Measurements from ENCODE around the gene IQGAP2.

IQGAP2 gene

GRCh38 chr5:76663573-76663972 lies 260.5 kb downstream of the IQGAP2 start:
- H3K4me3 ChIP-seq (ENCODE audit: low read length in 2 of 2): no peak overlapping the region
- no peak overlapping the region for H4K8ac ChIP-seq (ENCODE audit: low read depth, low read length)
- H3K27me3 ChIP-seq (ENCODE audit: control insufficient read depth in 3 of 3, insufficient read depth in 3 of 3, low read depth in 1 of 3, low read length in 3 of 3): no peaks in the 10 kb centered on the region
- no peaks in the 10 kb centered on the region for H3K9me3 ChIP-seq (replicated peaks in 1 of 2; ENCODE audit: control insufficient read depth in 2 of 2, insufficient read depth in 1 of 2, low read depth in 1 of 2, low read length in 2 of 2)
- H2BK15ac ChIP-seq (ENCODE audit: low read length): no peak overlapping the region
- H3K36me3 ChIP-seq (replicated peaks in 1 of 2; ENCODE audit: control insufficient read depth in 2 of 2, insufficient read depth in 2 of 2, low read length in 2 of 2): peaks cover 1 to 61% of the 10 kb centered on the region in 2 donors
- WGBS, 2 donors (ENCODE audit: extremely low coverage in 2 of 2, insufficient read length in 2 of 2, insufficient replicate concordance in 1 of 2): no CpG with 5 or more reads among the region's 3 CpGs
- H2AK5ac ChIP-seq (ENCODE audit: low read depth, low read length): no peak overlapping the region
- H2BK120ac ChIP-seq (ENCODE audit: low read depth, low read length): no peak overlapping the region
- H3K4me1 ChIP-seq (ENCODE audit: control insufficient read depth in 2 of 2, insufficient read depth in 1 of 2, low read depth in 1 of 2, low read length in 2 of 2): no peaks in the 10 kb centered on the region
- H2BK5ac ChIP-seq (ENCODE audit: low read length): no peak overlapping the region
- H3K14ac ChIP-seq (ENCODE audit: low read length): no peak overlapping the region
- H3K79me1 ChIP-seq (ENCODE audit: low read depth, low read length): no peaks in the 10 kb centered on the region
- no peak overlapping the region for H2AFZ ChIP-seq (ENCODE audit: low read length)
- no peak for DNase-seq (ENCODE audit: low spot score)
- H3K4me2 ChIP-seq (ENCODE audit: insufficient read depth, low read length, poor library complexity, severe bottlenecking): no peak overlapping the region
- H3K27ac ChIP-seq (replicated peaks; ENCODE audit: low read length): no peak overlapping the region
- no peak overlapping the region for H3K23ac ChIP-seq (ENCODE audit: low read depth, low read length, poor library complexity)
- no peak overlapping the region for H3K18ac ChIP-seq (ENCODE audit: low read length)
- H4K91ac ChIP-seq (ENCODE audit: low read depth, low read length, poor library complexity): no peak overlapping the region
- H2BK12ac ChIP-seq (ENCODE audit: low read length): no peak overlapping the region
- H3K9ac ChIP-seq (ENCODE audit: low read depth, low read length, poor library complexity): no peak overlapping the region
- H3K4ac ChIP-seq (ENCODE audit: low read length): no peak overlapping the region

- Histone ChIP-seq H3K9me3 (replicated peaks in 1 of 2; ENCODE audit: control insufficient read depth in 2 of 2, insufficient read depth in 1 of 2, low read depth in 1 of 2, low read length in 2 of 2) (no peaks in the 10 kb centered on the region), H3K79me1 (ENCODE audit: low read depth, low read length) (no peaks in the 10 kb centered on the region), H3K4me1 (ENCODE audit: control insufficient read depth in 2 of 2, insufficient read depth in 1 of 2, low read depth in 1 of 2, low read length in 2 of 2) (no peaks in the 10 kb centered on the region), H2AFZ (ENCODE audit: low read length) (no peak overlapping the region), H3K27ac (replicated peaks; ENCODE audit: low read length) (no peak overlapping the region), H3K4me3 (ENCODE audit: low read length in 2 of 2) (no peak overlapping the region), H3K18ac (ENCODE audit: low read length) (no peak overlapping the region), H3K14ac (ENCODE audit: low read length) (no peak overlapping the region), H2BK12ac (ENCODE audit: low read length) (no peak overlapping the region), H3K36me3 (replicated peaks in 1 of 2; ENCODE audit: control insufficient read depth in 2 of 2, insufficient read depth in 2 of 2, low read length in 2 of 2) (peaks cover 1 to 58% of the 10 kb centered on the region in 2 donors), H3K27me3 (ENCODE audit: control insufficient read depth in 3 of 3, insufficient read depth in 3 of 3, low read depth in 1 of 3, low read length in 3 of 3) (no peaks in the 10 kb centered on the region), H2BK5ac (ENCODE audit: low read length) (no peak overlapping the region), H4K8ac (ENCODE audit: low read depth, low read length) (no peak overlapping the region), H2BK120ac (ENCODE audit: low read depth, low read length) (no peak overlapping the region), H3K4me2 (ENCODE audit: insufficient read depth, low read length, poor library complexity, severe bottlenecking) (no peak overlapping the region), H2AK5ac (ENCODE audit: low read depth, low read length) (no peak overlapping the region), H3K9ac (ENCODE audit: low read depth, low read length, poor library complexity) (no peak overlapping the region), H4K91ac (ENCODE audit: low read depth, low read length, poor library complexity) (no peak overlapping the region), H2BK15ac (ENCODE audit: low read length) (no peak overlapping the region), H3K23ac (ENCODE audit: low read depth, low read length, poor library complexity) (no peak overlapping the region), H3K4ac (ENCODE audit: low read length) (no peak overlapping the region)
- WGBS, 2 donors (ENCODE audit: extremely low coverage in 2 of 2, insufficient read length in 2 of 2, insufficient replicate concordance in 1 of 2): no CpG with 5 or more reads among the region's 6 CpGs
- DNase-seq (ENCODE audit: low spot score): no peak
Observed at GRCh38 chr5:76664079-76664478, 261.0 kb downstream of the IQGAP2 start.

GRCh38 chr5:76667495-76667894 lies 264.4 kb downstream of the IQGAP2 start:
- Histone ChIP-seq H3K79me1 (ENCODE audit: low read depth, low read length) (no peaks in the 10 kb centered on the region), H3K4ac (ENCODE audit: low read length) (no peak overlapping the region), H3K9ac (ENCODE audit: low read depth, low read length, poor library complexity) (no peak overlapping the region), H3K36me3 (replicated peaks in 1 of 2; ENCODE audit: control insufficient read depth in 2 of 2, insufficient read depth in 2 of 2, low read length in 2 of 2) (peaks cover 1 to 57% of the 10 kb centered on the region in 2 donors), H2BK12ac (ENCODE audit: low read length) (no peak overlapping the region), H4K91ac (ENCODE audit: low read depth, low read length, poor library complexity) (no peak overlapping the region), H2BK5ac (ENCODE audit: low read length) (no peak overlapping the region), H3K27ac (replicated peaks; ENCODE audit: low read length) (no peak overlapping the region), H3K27me3 (ENCODE audit: control insufficient read depth in 3 of 3, insufficient read depth in 3 of 3, low read depth in 1 of 3, low read length in 3 of 3) (no peaks in the 10 kb centered on the region), H2AFZ (ENCODE audit: low read length) (no peak overlapping the region), H3K4me1 (ENCODE audit: control insufficient read depth in 2 of 2, insufficient read depth in 1 of 2, low read depth in 1 of 2, low read length in 2 of 2) (no peaks in the 10 kb centered on the region), H3K23ac (ENCODE audit: low read depth, low read length, poor library complexity) (no peak overlapping the region), H3K9me3 (replicated peaks in 1 of 2; ENCODE audit: control insufficient read depth in 2 of 2, insufficient read depth in 1 of 2, low read depth in 1 of 2, low read length in 2 of 2) (no peaks in the 10 kb centered on the region), H4K8ac (ENCODE audit: low read depth, low read length) (no peak overlapping the region), H3K4me2 (ENCODE audit: insufficient read depth, low read length, poor library complexity, severe bottlenecking) (no peak overlapping the region), H3K14ac (ENCODE audit: low read length) (no peak overlapping the region), H2BK15ac (ENCODE audit: low read length) (no peak overlapping the region), H2AK5ac (ENCODE audit: low read depth, low read length) (no peak overlapping the region), H3K18ac (ENCODE audit: low read length) (no peak overlapping the region), H3K4me3 (ENCODE audit: low read length in 2 of 2) (no peak overlapping the region), H2BK120ac (ENCODE audit: low read depth, low read length) (no peak overlapping the region)
- WGBS, 2 donors (ENCODE audit: extremely low coverage in 2 of 2, insufficient read length in 2 of 2, insufficient replicate concordance in 1 of 2): no CpG with 5 or more reads among the region's 2 CpGs
- no peak for DNase-seq (ENCODE audit: low spot score)

- H3K18ac ChIP-seq (ENCODE audit: low read length): no peak overlapping the region
- no peak overlapping the region for H3K23ac ChIP-seq (ENCODE audit: low read depth, low read length, poor library complexity)
- H3K9me3 ChIP-seq (replicated peaks in 1 of 2; ENCODE audit: control insufficient read depth in 2 of 2, insufficient read depth in 1 of 2, low read depth in 1 of 2, low read length in 2 of 2): no peaks in the 10 kb centered on the region
- no peak overlapping the region for H2AK5ac ChIP-seq (ENCODE audit: low read depth, low read length)
- no peak overlapping the region for H3K14ac ChIP-seq (ENCODE audit: low read length)
- no peak overlapping the region for H4K91ac ChIP-seq (ENCODE audit: low read depth, low read length, poor library complexity)
- no peaks in the 10 kb centered on the region for H3K27me3 ChIP-seq (ENCODE audit: control insufficient read depth in 3 of 3, insufficient read depth in 3 of 3, low read depth in 1 of 3, low read length in 3 of 3)
- no peak overlapping the region for H2AFZ ChIP-seq (ENCODE audit: low read length)
- H4K8ac ChIP-seq (ENCODE audit: low read depth, low read length): no peak overlapping the region
- no peak overlapping the region for H2BK5ac ChIP-seq (ENCODE audit: low read length)
- no CpG with 5 or more reads among the region's 5 CpGs for WGBS, 2 donors (ENCODE audit: extremely low coverage in 2 of 2, insufficient read length in 2 of 2, insufficient replicate concordance in 1 of 2)
- no peak for DNase-seq (ENCODE audit: low spot score)
- no peak overlapping the region for H3K9ac ChIP-seq (ENCODE audit: low read depth, low read length, poor library complexity)
- H3K4me1 ChIP-seq (ENCODE audit: control insufficient read depth in 2 of 2, insufficient read depth in 1 of 2, low read depth in 1 of 2, low read length in 2 of 2): no peaks in the 10 kb centered on the region
- H3K79me1 ChIP-seq (ENCODE audit: low read depth, low read length): no peaks in the 10 kb centered on the region
- H3K36me3 ChIP-seq (replicated peaks in 1 of 2; ENCODE audit: control insufficient read depth in 2 of 2, insufficient read depth in 2 of 2, low read length in 2 of 2): peaks cover 1 to 62% of the 10 kb centered on the region in 2 donors
- H3K4me3 ChIP-seq (ENCODE audit: low read length in 2 of 2): no peak overlapping the region
- no peak overlapping the region for H3K27ac ChIP-seq (replicated peaks; ENCODE audit: low read length)
- no peak overlapping the region for H3K4me2 ChIP-seq (ENCODE audit: insufficient read depth, low read length, poor library complexity, severe bottlenecking)
- no peak overlapping the region for H2BK12ac ChIP-seq (ENCODE audit: low read length)
- H2BK15ac ChIP-seq (ENCODE audit: low read length): no peak overlapping the region
- H2BK120ac ChIP-seq (ENCODE audit: low read depth, low read length): no peak overlapping the region
- H3K4ac ChIP-seq (ENCODE audit: low read length): no peak overlapping the region
Observed at GRCh38 chr5:76669245-76669644, 266.2 kb downstream of the IQGAP2 start.

Measured in neuronal stem cell (in vitro differentiated cells).